Mucosa of descending colon (tissue), 3 donors: ENCODE data around the gene TAP2. TPM values are rescaled to one million over a fixed set of nuclear protein-coding genes. Genes with fewer than 3 reads are reported as not detected.
"Not testable (repeated sequence)": the region's sequence is repeated elsewhere in the genome, so short reads cannot be mapped to it uniquely, and the experiment has no call there.

Experiments
- ATAC-seq: fragments of 200-7000 bp; cut with Tn5 transposase; one replicate; pipeline ENCODE4 v1.9.1; 2020; ENCODE audit warnings: mild to moderate bottlenecking, moderate library complexity
- DNase-seq, 3 donors: peaks; one replicate each; pipeline ENCODE4 v3.0.0-alpha.2; 2020
- H3K36me3 ChIP-seq: fragments of 200-600 bp; one replicate; pipeline ENCODE4 v1.8.0; 2021; ENCODE audit warnings: low read depth, mild to moderate bottlenecking
- H3K4me1 ChIP-seq: fragments of 200-600 bp; one replicate; pipeline ENCODE4 v1.8.0; 2021; ENCODE audit warnings: low read depth, mild to moderate bottlenecking
- H3K4me3 ChIP-seq: fragments of 200-600 bp; one replicate; pipeline ENCODE4 v1.8.0; 2021; ENCODE audit warnings: mild to moderate bottlenecking
- H3K9me3 ChIP-seq: fragments of 200-600 bp; one replicate; pipeline ENCODE4 v1.8.0; 2021; ENCODE audit warnings: mild to moderate bottlenecking
- CTCF ChIP-seq: fragments of 200-600 bp; IDR thresholded peaks from one replicate; pipeline ENCODE4 v1.8.0; 2022; ENCODE audit warnings: antibody characterized with exemption, mild to moderate bottlenecking
- intact Hi-C, 2 donors: fragments of 100-400 bp; cut with DNase I in 1 of 2; cut with micrococcal nuclease in 1 of 2; formaldehyde crosslinking; loops; one replicate each; pipeline versions ENCODE4 v1.11.0 to v1.11.1; 2022; cut with DNase I, micrococcal nuclease
- total RNA-seq, 3 donors: library from RNA; stranded (reverse); fragmentation: NEBNext Ultra II Directional in 2 of 3; extraction: Animal tissue kit (Norgen Biotek cat#: 25700) in 2 of 3; gene quantifications; one replicate each; pipeline versions ENCODE4 v1.2.1 to v1.2.4, GENCODE V29; 2021 to 2023
- donor health status: DM: no; HTN: no; CAD: no; lungs with moderate emphysema.
- donor health status: DM: no; HTN: no; CAD: no.
- donor health status: DM: no; HTN: yes; CAD: no.

Gene TAP2
- total RNA-seq, 3 donors from 2014 or later = 47.4 to 179 (median 52.7) TPM

- DNase-seq = no peak
- no peaks in the 10 kb centered on the region for H3K9me3 ChIP-seq
- no peak overlapping the region for H3K4me3 ChIP-seq
- no peak for TF ChIP-seq CTCF
- no peaks in the 10 kb centered on the region for H3K4me1 ChIP-seq
- intact Hi-C loops = loop anchor here in 1 of 2 donors (10.0 kb wide), 2 partner anchors 62 to 102 kb away; partner anchors contain the start of gene HLA-DMB
- ATAC-seq = no peak
- no peaks in the 10 kb centered on the region for H3K36me3 ChIP-seq
Measured at GRCh38 chr6:32882879-32883250, 44.3 kb upstream of the TAP2 start.

- intact Hi-C loops = loop anchor here in 1 of 2 donors (10.0 kb wide), 2 partner anchors 64 to 104 kb away; partner anchors contain the start of gene HLA-DMB
Measured at GRCh38 chr6:32880962-32881361, 42.4 kb upstream of the TAP2 start.

GRCh38 chr6:32879691-32880090, 41.2 kb upstream of the TAP2 start:
- no peak overlapping the region for H3K4me3 ChIP-seq
- H3K36me3 ChIP-seq = no peaks in the 10 kb centered on the region
- TF ChIP-seq CTCF = no peak
- H3K4me1 ChIP-seq = no peaks in the 10 kb centered on the region
- DNase-seq (no peak), ATAC-seq (no peak)
- H3K9me3 ChIP-seq = no peaks in the 10 kb centered on the region
- intact Hi-C loops = loop anchor here in 1 of 2 donors (10.0 kb wide), 2 partner anchors 65 to 105 kb away; partner anchors contain the start of gene HLA-DMB

More at GRCh38 chr6:32880962-32881361, 42.4 kb upstream of the TAP2 start:
- not testable (repeated sequence) for H3K9me3 ChIP-seq, H3K4me1 ChIP-seq, DNase-seq, H3K4me3 ChIP-seq, ATAC-seq, H3K36me3 ChIP-seq

- no peak for ATAC-seq
- no peak for DNase-seq
- intact Hi-C loops = no loop called here
- no peaks in the 10 kb centered on the region for H3K9me3 ChIP-seq
- H3K36me3 ChIP-seq = no peaks in the 10 kb centered on the region
- no peak overlapping the region for H3K4me3 ChIP-seq
- no peaks in the 10 kb centered on the region for H3K4me1 ChIP-seq
- no peak for TF ChIP-seq CTCF
Measured at GRCh38 chr6:32876603-32877002, 38.1 kb upstream of the TAP2 start.

GRCh38 chr6:32873947-32874346, 35.4 kb upstream of the TAP2 start:
- H3K36me3 ChIP-seq, DNase-seq, H3K4me3 ChIP-seq, intact Hi-C loops, H3K9me3 ChIP-seq, H3K4me1 ChIP-seq, ATAC-seq: not testable (repeated sequence)

- no peaks in the 10 kb centered on the region for H3K4me1 ChIP-seq
- peak; percentile 58 for TF ChIP-seq CTCF
- peak in 2 of 3 donors; percentile 80 to 94 for DNase-seq
- no peaks in the 10 kb centered on the region for H3K9me3 ChIP-seq
- peak; percentile 86 for ATAC-seq
- intact Hi-C loops = loop anchor here in 1 of 2 donors (2.0 to 5.0 kb wide), 2 partner anchors 30 to 41 kb away; partner anchors contain the start of gene TAP2
- no peak overlapping the region for H3K4me3 ChIP-seq
- H3K36me3 ChIP-seq = no peaks in the 10 kb centered on the region
Measured at GRCh38 chr6:32868257-32868788, 29.8 kb upstream of the TAP2 start.
